Common myeloid progenitor, CD34-positive (primary cell): ENCODE data around the gene TMEM116.

Experiments
- CTCF ChIA-PET: fragments of 350-600 bp; sonication (Branson Sonifier 250); formaldehyde crosslinking; loops from one replicate; lab custom pipeline; 2021; ENCODE audit warnings: antibody characterized with exemption; lab: Charles Lee
- POLR2A ChIA-PET: fragments of 350-600 bp; sonication (Branson Sonifier 250); formaldehyde crosslinking; loops from one replicate; lab custom pipeline; 2021; ENCODE audit warnings: antibody characterized with exemption; lab: Charles Lee
- DNase-seq, 3 donors: peaks; one replicate each; pipeline versions ENCODE4 v3.0.0 to v3.0.0-alpha.2; 2013
- H3K27ac ChIP-seq, 2 experiments: 1 replicate in 1 of 2; 2 replicates in 1 of 2; pipeline ENCODE4 v1.7.0; 2013; ENCODE audit warnings: inconsistent platforms in 2 of 2, low read length in 2 of 2, mild to moderate bottlenecking in 2 of 2, low read depth in 1 of 2, moderate library complexity in 1 of 2; ENCODE audit not compliant: severe bottlenecking in 2 of 2, insufficient read depth in 1 of 2, poor library complexity in 1 of 2
- H3K27me3 ChIP-seq, 5 experiments: replicated peaks in 2 of 5; 1 replicate in 3 of 5; 2 replicates in 2 of 5; pipeline versions ENCODE4 v1.6.1 to v1.7.0; 2013; ENCODE audit warnings: low read length in 4 of 5, mild to moderate bottlenecking in 2 of 5, moderate library complexity in 2 of 5, inconsistent platforms in 1 of 5; ENCODE audit not compliant: insufficient read depth in 5 of 5, control insufficient read depth in 4 of 5
- H3K36me3 ChIP-seq, 4 experiments: 1 replicate in 2 of 4; 2 replicates in 2 of 4; pipeline versions ENCODE4 v1.6.1 to v1.7.0; 2013; ENCODE audit warnings: low read length in 3 of 4, control low read depth in 1 of 4, mild to moderate bottlenecking in 1 of 4; ENCODE audit not compliant: control insufficient read depth in 4 of 4, insufficient read depth in 4 of 4
- H3K4me1 ChIP-seq, 4 experiments: 1 replicate in 3 of 4; 2 replicates in 1 of 4; pipeline versions ENCODE4 v1.6.1 to v1.7.1; 2013; ENCODE audit warnings: low read length in 3 of 4, mild to moderate bottlenecking in 3 of 4, control low read depth in 1 of 4, inconsistent platforms in 1 of 4, moderate library complexity in 1 of 4; ENCODE audit not compliant: control insufficient read depth in 4 of 4, insufficient read depth in 4 of 4; ENCODE audit errors: control extremely low read depth in 1 of 4
- H3K4me3 ChIP-seq, 7 experiments: 1 replicate in 4 of 7; 2 replicates in 3 of 7; pipeline versions ENCODE4 v1.5.1 to v1.7.0; 2013; ENCODE audit warnings: mild to moderate bottlenecking in 7 of 7, low read length in 6 of 7, moderate library complexity in 6 of 7, inconsistent platforms in 2 of 7, low read depth in 2 of 7, control low read depth in 1 of 7; ENCODE audit not compliant: insufficient read depth in 4 of 7, control insufficient read depth in 1 of 7; ENCODE audit errors: extremely low read depth in 1 of 7
- H3K9me3 ChIP-seq, 5 experiments: 1 replicate in 4 of 5; 2 replicates in 1 of 5; pipeline versions ENCODE4 v1.6.1 to v1.7.1; 2013; ENCODE audit warnings: low read length in 4 of 5, mild to moderate bottlenecking in 2 of 5, inconsistent platforms in 1 of 5, low read depth in 1 of 5, moderate library complexity in 1 of 5; ENCODE audit not compliant: control insufficient read depth in 4 of 5, insufficient read depth in 2 of 5; ENCODE audit errors: control extremely low read depth in 1 of 5
- WGBS: methylation state at CpG from one replicate; pipeline ENCODE4 v1.1.5; 2013; ENCODE audit not compliant: insufficient coverage; 5-methylcytosine and 5-hydroxymethylcytosine counted together

TMEM116 gene

DNA sequence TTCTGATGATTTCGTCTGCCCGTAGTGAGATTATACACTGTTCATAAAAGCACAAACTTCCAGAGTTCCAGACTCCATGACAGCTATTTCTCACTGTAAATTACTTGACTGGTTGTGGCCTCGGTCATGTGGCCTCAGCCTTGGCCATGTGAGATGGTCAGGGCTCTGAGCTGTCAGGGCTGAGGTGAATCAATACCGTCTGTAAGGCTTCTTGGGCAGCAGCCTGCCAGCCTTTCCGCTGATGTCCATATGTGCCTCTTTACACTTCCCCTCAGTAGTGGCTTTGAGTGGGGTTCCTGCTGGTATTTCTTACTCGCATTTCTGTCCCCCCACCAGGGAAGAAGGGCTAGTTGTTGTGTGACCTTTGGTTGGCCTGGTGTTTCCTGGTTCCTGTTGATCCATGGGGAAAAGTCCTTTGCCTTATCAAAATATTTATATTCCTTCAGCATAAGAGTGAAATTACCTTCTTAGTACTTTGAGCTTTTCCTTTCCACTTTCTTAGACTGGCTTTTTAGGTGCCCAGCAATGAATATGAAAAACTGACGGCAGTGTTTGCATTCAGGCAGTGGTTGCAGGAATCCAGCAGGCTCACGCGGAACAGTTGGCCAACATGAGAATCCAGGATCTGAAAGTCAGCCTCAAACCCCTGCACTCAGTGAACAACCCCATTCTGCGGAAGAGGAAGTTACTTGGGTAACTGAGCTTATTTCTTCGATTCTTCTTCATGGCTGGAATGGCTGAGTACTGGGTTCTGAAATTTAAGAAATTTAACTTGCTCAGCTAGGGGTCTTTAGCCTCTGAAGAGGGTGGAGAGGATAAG, 124.8 kb downstream of the TMEM116 start:
- H3K4me3 ChIP-seq, result no peak overlapping the region
- no peaks in the 10 kb centered on the region for H3K4me1 ChIP-seq
- CTCF ChIA-PET, result interaction anchor here (1.9 kb wide), 1 partner anchor 10 kb away, joined by 5 read pairs; no protein-coding TSS in a partner anchor
- POLR2A ChIA-PET, result no interaction called here
- peaks cover 29 to 92% (median 73%) of the 10 kb centered on the region in 4 experiments for H3K36me3 ChIP-seq
- no peaks in the 10 kb centered on the region for H3K9me3 ChIP-seq
- WGBS, result 98% methylated on average over 8 of the region's 11 CpGs
- no peak for DNase-seq
- H3K27ac ChIP-seq, result peak overlapping the region in 1 of 2 experiments; percentile 12
- no peaks in the 10 kb centered on the region for H3K27me3 ChIP-seq

DNA sequence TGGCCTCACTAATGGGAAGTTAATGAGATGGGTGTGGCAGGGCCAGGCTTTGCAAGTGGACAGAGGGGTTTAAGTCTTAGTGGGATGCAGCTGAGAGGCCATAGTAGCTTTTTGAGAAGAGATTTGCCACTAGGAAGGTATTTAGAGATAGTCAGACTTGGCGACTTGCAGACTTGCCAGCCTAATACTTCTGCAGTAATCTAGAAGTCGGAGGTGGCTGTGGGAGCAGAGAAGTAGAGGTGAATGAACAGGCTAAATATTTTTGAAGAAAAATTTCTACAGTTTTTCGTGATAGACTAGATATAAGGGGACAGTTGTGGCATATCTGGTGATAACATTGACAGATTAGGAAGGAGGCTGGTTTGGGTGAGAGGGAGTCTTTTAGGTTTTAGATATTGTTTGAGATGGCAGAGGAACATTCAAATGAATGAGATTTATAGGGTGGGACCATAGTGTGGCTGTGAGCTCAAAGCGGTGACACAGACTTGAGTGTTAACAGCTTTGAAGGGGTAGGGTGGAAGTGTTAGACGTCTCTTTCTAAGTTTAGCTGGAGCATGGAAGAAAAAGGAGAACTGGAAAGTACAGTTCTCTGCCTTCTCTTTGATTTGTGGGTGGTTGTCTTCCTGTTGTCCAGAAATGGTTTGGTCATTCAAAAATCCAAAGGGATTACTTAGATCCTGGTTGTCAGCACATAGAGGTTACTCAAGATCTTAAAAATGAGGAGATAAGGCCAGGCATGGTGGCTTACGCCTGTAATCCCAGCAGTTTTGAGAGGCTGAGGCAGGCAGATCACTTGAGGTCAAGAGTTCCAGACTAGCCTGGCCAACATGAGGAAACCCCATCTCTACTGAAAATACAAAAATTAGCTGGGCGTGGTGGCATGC, 126.1 kb downstream of the TMEM116 start:
- H3K27ac ChIP-seq, result no peak overlapping the region
- CTCF ChIA-PET, result interaction anchor here (0.9 kb wide), 1 partner anchor 75 kb away, joined by 3 read pairs; no protein-coding TSS in a partner anchor
- WGBS, result 100% methylated on average over 6 of the region's 7 CpGs

DNA sequence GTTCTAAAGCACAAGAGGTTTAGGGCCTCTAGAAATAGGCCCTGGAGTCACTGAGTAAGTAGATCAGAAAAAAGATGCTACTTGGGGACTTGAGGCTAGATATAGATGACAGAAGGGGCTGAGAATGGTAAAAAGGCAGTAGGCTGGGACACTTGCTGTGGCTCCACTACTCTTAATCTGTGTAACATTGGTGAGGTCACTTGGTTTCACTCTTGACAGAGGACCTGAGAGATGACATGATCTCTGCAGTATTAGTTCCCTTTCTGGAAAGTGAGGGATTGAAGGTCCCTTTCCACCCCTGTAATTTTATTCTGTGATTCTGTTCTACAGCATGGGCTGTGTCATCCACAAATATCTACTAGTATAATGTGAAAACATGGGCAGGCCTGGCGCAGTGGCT, 131.2 kb downstream of the TMEM116 start:
- ChIA-PET CTCF (no interaction called here), POLR2A (interaction anchor here (0.6 kb wide), 1 partner anchor 14 kb away, joined by 3 read pairs; no protein-coding TSS in a partner anchor)
- no peaks in the 10 kb centered on the region for H3K4me1 ChIP-seq
- DNase-seq, result no peak
- no peak overlapping the region for H3K27ac ChIP-seq
- H3K4me3 ChIP-seq, result no peak overlapping the region
- no peaks in the 10 kb centered on the region for H3K27me3 ChIP-seq
- no CpG with 5 or more reads among the region's 1 CpG for WGBS
- no peaks in the 10 kb centered on the region for H3K9me3 ChIP-seq
- peaks cover 25 to 70% (median 54%) of the 10 kb centered on the region in 4 experiments for H3K36me3 ChIP-seq

More for the DNA sequence above, 126.1 kb downstream of the TMEM116 start:
- POLR2A ChIA-PET, result no interaction called here
- Histone ChIP-seq H3K4me3 (no peak overlapping the region), H3K9me3 (no peaks in the 10 kb centered on the region), H3K27me3 (no peaks in the 10 kb centered on the region), H3K36me3 (peaks cover 30 to 90% (median 71%) of the 10 kb centered on the region in 4 experiments), H3K4me1 (no peaks in the 10 kb centered on the region)
- DNase-seq, result no peak
